HCT116 (cell line): ENCODE results near the gene NT5DC3. TPM values are rescaled to one million over a fixed set of nuclear protein-coding genes. Genes with fewer than 3 reads are reported as not detected.

ENCODE experiments used
- ATAC-seq: fragments of 200-7000 bp; cut with Tn5 transposase; 2 replicates; pipeline ENCODE4 v1.9.1; 2020; ENCODE audit warnings: mild to moderate bottlenecking, moderate library complexity
- BruUV-seq: library from RNA; stranded (reverse); fragments of 400-500 nt; replicated peaks from 2 replicates; lab custom pipeline; 2021; lab: Mats Ljungman, UMichigan
- CTCF ChIA-PET: fragments of 300-600 bp; sonication (Branson Sonifier 250); formaldehyde crosslinking; loops from one replicate; lab custom pipeline; 2021; ENCODE audit warnings: antibody characterized with exemption; lab: Charles Lee
- POLR2A ChIA-PET: fragments of 300-600, 350-600 bp; sonication (Branson Sonifier 250); formaldehyde crosslinking; loops from one replicate; lab custom pipeline; 2021; ENCODE audit warnings: antibody characterized with exemption; lab: Charles Lee
- RAD21 ChIA-PET, 2 experiments: fragments of 300-600 bp; sonication (Branson Sonifier 250); formaldehyde crosslinking; loops; one replicate each; lab custom pipeline; 2023; ENCODE audit warnings: low total read pairs in 2 of 2; ENCODE audit not compliant: uncharacterized antibody in 2 of 2, unreplicated experiment in 2 of 2, low non-redundant PET in 1 of 2; lab: Charles Lee
- DNase-seq: peaks from one replicate; pipeline ENCODE4 v3.0.0-alpha.2; 2010; ENCODE audit warnings: low read depth, low spot score
- H2AFZ ChIP-seq: fragments of 200-600 bp; shearing (Covaris generic), sonication (generic); 2 replicates; pipeline ENCODE4 v1.6.1; 2017; ENCODE audit warnings: low read depth, mixed run types, mixed read lengths, antibody characterized with exemption, low read length; ENCODE audit not compliant: poor library complexity, severe bottlenecking
- H3K27ac ChIP-seq: 2 replicates; pipeline ENCODE4 v1.5.1; 2012; ENCODE audit warnings: low read depth, low read length
- H3K27me3 ChIP-seq: fragments of 200-600 bp; sonication (generic); 2 replicates; pipeline ENCODE4 v1.6.1; 2016; ENCODE audit warnings: mixed run types, low read length, mixed read lengths; ENCODE audit not compliant: insufficient read depth
- H3K36me3 ChIP-seq, 2 experiments: fragments of 200-500 bp in 1 of 2; fragments of 200-600 bp in 1 of 2; sonication (Bioruptor generic) in 1 of 2; sonication (generic) in 1 of 2; 2 replicates each; pipeline versions ENCODE4 v1.5.1 to v1.6.1; 2014 to 2016; ENCODE audit warnings: low read length in 2 of 2, inconsistent platforms in 1 of 2, mixed read lengths in 1 of 2, mixed run types in 1 of 2; ENCODE audit not compliant: insufficient read depth in 2 of 2, control insufficient read depth in 1 of 2
- H3K4me1 ChIP-seq, 2 experiments: fragments of 200-600 bp in 1 of 2; sonication (generic) in 1 of 2; 2 replicates each; pipeline versions ENCODE4 v1.5.1 to v1.6.1; 2012 to 2017; ENCODE audit warnings: low read length in 2 of 2, inconsistent platforms in 1 of 2, mild to moderate bottlenecking in 1 of 2, mixed read lengths in 1 of 2, mixed run types in 1 of 2, moderate library complexity in 1 of 2; ENCODE audit not compliant: insufficient read depth in 2 of 2, control insufficient read depth in 1 of 2
- H3K4me2 ChIP-seq: fragments of 200-600 bp; sonication (generic); 2 replicates; pipeline ENCODE4 v1.6.1; 2017; ENCODE audit warnings: mixed run types, low read length, mixed read lengths
- H3K4me3 ChIP-seq, 2 experiments: fragments of 200-600 bp in 1 of 2; sonication (generic) in 1 of 2; replicated peaks in 1 of 2; 2 replicates each; pipeline ENCODE4 v1.5.1; 2011 to 2016; ENCODE audit warnings: low read length in 2 of 2, control low read depth in 1 of 2, low read depth in 1 of 2, mild to moderate bottlenecking in 1 of 2, mixed read lengths in 1 of 2, mixed run types in 1 of 2
- H3K79me2 ChIP-seq: fragments of 200-600 bp; sonication (generic); 2 replicates; pipeline ENCODE4 v1.6.1; 2017; ENCODE audit warnings: mild to moderate bottlenecking, mixed run types, low read length, moderate library complexity, mixed read lengths; ENCODE audit not compliant: insufficient read depth
- H3K9ac ChIP-seq: fragments of 200-600 bp; sonication (generic); 2 replicates; pipeline ENCODE4 v1.6.1; 2016; ENCODE audit warnings: low read length, mixed read lengths
- H3K9me2 ChIP-seq: fragments of 200-600 bp; sonication (generic), shearing (Covaris generic); 2 replicates; pipeline ENCODE4 v1.6.1; 2017; ENCODE audit warnings: mixed run types, mild to moderate bottlenecking, moderate library complexity; ENCODE audit not compliant: insufficient read depth
- H3K9me3 ChIP-seq, 2 experiments: fragments of 200-500 bp in 1 of 2; fragments of 200-600 bp in 1 of 2; sonication (Bioruptor generic) in 1 of 2; sonication (generic) in 1 of 2; 2 replicates each; pipeline ENCODE4 v1.6.1; 2014 to 2017; ENCODE audit warnings: low read length in 2 of 2, mixed read lengths in 2 of 2, inconsistent platforms in 1 of 2, low read depth in 1 of 2, mild to moderate bottlenecking in 1 of 2, mixed run types in 1 of 2, moderate library complexity in 1 of 2; ENCODE audit not compliant: control insufficient read depth in 1 of 2, insufficient read depth in 1 of 2
- H4K20me1 ChIP-seq: fragments of 200-600 bp; sonication (generic), shearing (Covaris generic); 2 replicates; pipeline ENCODE4 v1.6.1; 2017; ENCODE audit warnings: mixed run types, mild to moderate bottlenecking, moderate library complexity; ENCODE audit not compliant: insufficient read depth
- CEBPB ChIP-seq: IDR thresholded peaks from 2 replicates; pipeline ENCODE4 v1.6.1; 2012; ENCODE audit warnings: low read depth
- EGR1 ChIP-seq: IDR thresholded peaks from 2 replicates; pipeline ENCODE4 v1.6.1; 2012; ENCODE audit warnings: low read depth
- ELF1 ChIP-seq: IDR thresholded peaks from 2 replicates; pipeline ENCODE4 v1.6.1; 2012; ENCODE audit warnings: low read depth, borderline replicate concordance
- EZH2phosphoT487 ChIP-seq: fragments of 200-600 bp; IDR thresholded peaks from 2 replicates; pipeline ENCODE4 v1.6.1; 2018; ENCODE audit warnings: antibody characterized with exemption, borderline replicate concordance
- JUND ChIP-seq: IDR thresholded peaks from 2 replicates; pipeline ENCODE4 v1.6.1; 2012
- MAX ChIP-seq: IDR thresholded peaks from 2 replicates; pipeline ENCODE4 v1.6.1; 2012
- POLR2A ChIP-seq: IDR thresholded peaks from 2 replicates; pipeline ENCODE4 v1.7.0; 2011; ENCODE audit warnings: borderline replicate concordance; ENCODE audit not compliant: insufficient read depth, insufficient read length; ENCODE audit errors: extremely low read depth
- RAD21 ChIP-seq: IDR thresholded peaks from 2 replicates; pipeline ENCODE4 v1.6.1; 2012; ENCODE audit warnings: low read depth, mild to moderate bottlenecking
- SP1 ChIP-seq: IDR thresholded peaks from 2 replicates; pipeline ENCODE4 v1.6.1; 2012; ENCODE audit warnings: low read depth
- YY1 ChIP-seq: IDR thresholded peaks from 2 replicates; pipeline ENCODE4 v1.6.1; 2011; ENCODE audit warnings: low read length, low read depth, moderate library complexity, mild to moderate bottlenecking; ENCODE audit not compliant: insufficient replicate concordance; ENCODE audit errors: extremely low read depth
- ZBTB33 ChIP-seq: IDR thresholded peaks from 2 replicates; pipeline ENCODE4 v1.6.1; 2011; ENCODE audit warnings: mild to moderate bottlenecking, low read length, moderate library complexity; ENCODE audit not compliant: insufficient replicate concordance; ENCODE audit errors: extremely low read depth
- intact Hi-C: fragments of 100-400 bp; cut with micrococcal nuclease; formaldehyde crosslinking; loops from 2 replicates; pipeline ENCODE4 v1.10.0; 2022
- total RNA-seq: library from RNA; stranded (reverse); gene quantifications from one replicate; pipeline ENCODE4 v1.2.1, GENCODE V29; 2021; ENCODE audit not compliant: unreplicated experiment
- TF ChIP-seq, protein P1 (sequence below), 3 experiments: fragments of 200-600 bp in 1 of 3; sonication (generic) in 1 of 3; IDR thresholded peaks in 2 of 3; conservative IDR thresholded peaks in 1 of 3; 2 replicates each; pipeline ENCODE4 v1.5.1; 2012 to 2017; ENCODE audit warnings: low read depth in 2 of 3, low read length in 2 of 3, antibody characterized with exemption in 1 of 3, borderline replicate concordance in 1 of 3, control low read depth in 1 of 3, mild to moderate bottlenecking in 1 of 3, mixed read lengths in 1 of 3, mixed run types in 1 of 3, moderate library complexity in 1 of 3; ENCODE audit not compliant: insufficient read depth in 1 of 3

NT5DC3 gene
- total RNA-seq, 1 experiment from 2014 or later, result 18.7 TPM

DNA sequence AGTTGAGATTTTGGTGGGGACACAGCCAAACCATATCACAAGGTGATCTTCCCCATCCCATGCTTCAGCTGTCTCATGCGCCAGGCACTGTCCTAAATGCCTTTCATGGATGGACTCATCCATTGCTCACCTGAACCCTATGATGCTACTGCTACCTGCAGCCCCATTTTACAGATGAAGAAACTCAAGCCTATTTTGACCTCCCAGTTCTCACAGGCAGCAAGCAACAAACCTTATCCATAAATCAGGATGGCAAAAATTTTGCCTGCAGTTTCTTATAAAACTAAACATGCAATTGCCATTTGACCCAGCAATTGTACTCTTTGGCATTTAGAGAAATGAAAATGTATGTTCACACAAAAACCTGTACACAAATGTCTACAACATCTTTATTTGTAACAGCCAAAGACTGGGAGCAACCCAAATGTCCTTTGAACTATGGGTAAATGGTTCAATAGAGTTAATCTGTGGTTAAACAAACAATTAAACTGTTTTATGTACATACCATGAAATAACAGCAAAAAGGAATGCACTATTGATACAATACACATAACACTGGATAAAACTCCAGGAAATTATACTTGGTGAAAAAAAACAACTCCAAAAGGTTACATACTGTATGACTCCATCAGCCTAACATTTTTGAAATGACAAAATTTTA lies 2.6 kb downstream of the NT5DC3 start:
- ChIA-PET CTCF (no interaction called here), RAD21 (no interaction called here), POLR2A (no interaction called here)
- Histone ChIP-seq H3K27me3 (no peaks in the 10 kb centered on the region), H3K4me1 (peaks cover 12 to 24% of the 10 kb centered on the region in 2 experiments; a peak in 3 of 4 replicates), H3K27ac (no peak overlapping the region), H3K9ac (no peak overlapping the region), H3K4me2 (no peak overlapping the region), H2AFZ (no peak overlapping the region), H3K4me3 (no peak overlapping the region), H4K20me1 (no peaks in the 10 kb centered on the region; the same call in 1 of the 2 replicates), H3K79me2 (peaks cover 69% of the 10 kb centered on the region), H3K9me2 (no peaks in the 10 kb centered on the region), H3K36me3 (no peaks in the 10 kb centered on the region), H3K9me3 (no peaks in the 10 kb centered on the region)
- intact Hi-C loops, result no loop called here
- ATAC-seq, result no peak
- BruUV-seq, result no TSS peak
- TF ChIP-seq EZH2phosphoT487, result no peak
- no peak for TF ChIP-seq EGR1
- DNase-seq, result no peak

DNA sequence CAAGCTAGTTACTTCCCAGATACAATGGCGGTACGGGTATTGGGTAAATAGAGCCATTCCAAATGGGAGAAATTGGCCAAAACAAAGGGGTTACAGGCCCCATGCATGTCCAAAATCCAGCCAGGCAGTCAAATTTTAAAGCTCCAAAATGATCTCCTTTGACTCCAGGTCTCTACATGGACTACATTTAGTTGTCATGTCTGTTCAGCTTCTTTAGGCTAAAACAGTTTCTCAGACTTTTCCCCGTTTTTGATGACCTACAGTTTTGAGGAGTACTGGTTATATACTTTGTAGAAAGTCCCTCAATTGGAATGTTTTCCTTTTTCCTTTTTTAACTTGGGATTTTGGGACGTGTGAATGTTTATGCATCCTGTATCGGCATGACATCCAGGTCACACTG lies 4.7 kb downstream of the NT5DC3 start:
- BruUV-seq, result no TSS peak
- ATAC-seq (no peak), DNase-seq (no peak)
- no peak overlapping the region for H3K9ac ChIP-seq
- H3K4me3 ChIP-seq, result no peak overlapping the region
- TF ChIP-seq POLR2A (no peak), EGR1 (no peak), MAX (no peak), SP1 (no peak), YY1 (no peak), CEBPB (no peak), ELF1 (no peak), ZBTB33 (no peak), RAD21 (no peak), JUND (no peak)
- TF ChIP-seq, protein P1, sequence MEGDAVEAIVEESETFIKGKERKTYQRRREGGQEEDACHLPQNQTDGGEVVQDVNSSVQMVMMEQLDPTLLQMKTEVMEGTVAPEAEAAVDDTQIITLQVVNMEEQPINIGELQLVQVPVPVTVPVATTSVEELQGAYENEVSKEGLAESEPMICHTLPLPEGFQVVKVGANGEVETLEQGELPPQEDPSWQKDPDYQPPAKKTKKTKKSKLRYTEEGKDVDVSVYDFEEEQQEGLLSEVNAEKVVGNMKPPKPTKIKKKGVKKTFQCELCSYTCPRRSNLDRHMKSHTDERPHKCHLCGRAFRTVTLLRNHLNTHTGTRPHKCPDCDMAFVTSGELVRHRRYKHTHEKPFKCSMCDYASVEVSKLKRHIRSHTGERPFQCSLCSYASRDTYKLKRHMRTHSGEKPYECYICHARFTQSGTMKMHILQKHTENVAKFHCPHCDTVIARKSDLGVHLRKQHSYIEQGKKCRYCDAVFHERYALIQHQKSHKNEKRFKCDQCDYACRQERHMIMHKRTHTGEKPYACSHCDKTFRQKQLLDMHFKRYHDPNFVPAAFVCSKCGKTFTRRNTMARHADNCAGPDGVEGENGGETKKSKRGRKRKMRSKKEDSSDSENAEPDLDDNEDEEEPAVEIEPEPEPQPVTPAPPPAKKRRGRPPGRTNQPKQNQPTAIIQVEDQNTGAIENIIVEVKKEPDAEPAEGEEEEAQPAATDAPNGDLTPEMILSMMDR (IDR thresholded peaks at IDR 0.05 in 2 of 3, conservative IDR thresholded peaks at IDR 0.05 in 1 of 3; ENCODE audit: borderline replicate concordance in 1 of 3, insufficient read depth in 1 of 3, low read depth in 2 of 3, low read length in 2 of 3), result no peak
- no peaks in the 10 kb centered on the region for H3K27me3 ChIP-seq
- H3K9me2 ChIP-seq, result no peaks in the 10 kb centered on the region
- H3K9me3 ChIP-seq, result no peaks in the 10 kb centered on the region
- H2AFZ ChIP-seq, result no peak overlapping the region
- H3K4me2 ChIP-seq, result no peak overlapping the region
- no peak overlapping the region for H3K27ac ChIP-seq
- CTCF ChIA-PET, result no interaction called here
- POLR2A ChIA-PET, result no interaction called here
- H3K4me1 ChIP-seq, result peaks cover 6 to 14% of the 10 kb centered on the region in 2 experiments; a peak in 3 of 4 replicates
- intact Hi-C loops, result no loop called here
- peaks cover 88% of the 10 kb centered on the region for H3K79me2 ChIP-seq
- H3K36me3 ChIP-seq, result no peaks in the 10 kb centered on the region
- H4K20me1 ChIP-seq, result no peaks in the 10 kb centered on the region; the same call in 1 of the 2 replicates
- RAD21 ChIA-PET, result no interaction called here
